ENCODE results near the gene TTC3.

The TTC3 gene

DNA sequence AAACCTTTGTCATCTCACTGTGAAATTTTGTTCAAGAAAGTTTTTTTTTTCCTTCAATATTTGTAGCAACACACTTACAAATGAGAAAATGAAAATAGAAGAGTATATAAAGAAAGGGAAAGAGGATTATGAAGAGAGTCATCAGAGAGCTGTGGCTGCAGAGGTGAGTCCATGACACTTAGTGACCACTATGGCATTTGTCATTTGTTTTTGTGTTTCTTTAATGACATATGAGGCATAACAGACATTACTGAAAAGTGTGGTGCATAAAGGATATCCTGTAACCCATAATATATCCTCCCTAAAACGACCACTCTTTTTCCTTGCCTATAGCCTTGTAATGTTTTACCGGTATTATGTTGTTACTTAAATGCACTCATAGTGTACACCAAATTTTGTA is 113.9 kb downstream of the TTC3 start:
- Mint-ChIP-seq H3K9me3 (no peaks in the 10 kb centered on the region), H3K36me3 (ENCODE audit: low read depth) (peaks cover 79% of the 10 kb centered on the region), H3K27ac (no peak overlapping the region), H3K27me3 (ENCODE audit: low read depth) (no peaks in the 10 kb centered on the region), H3K4me3 (no peak overlapping the region), H3K4me1 (no peaks in the 10 kb centered on the region)
- TF ChIP-seq, protein P1, sequence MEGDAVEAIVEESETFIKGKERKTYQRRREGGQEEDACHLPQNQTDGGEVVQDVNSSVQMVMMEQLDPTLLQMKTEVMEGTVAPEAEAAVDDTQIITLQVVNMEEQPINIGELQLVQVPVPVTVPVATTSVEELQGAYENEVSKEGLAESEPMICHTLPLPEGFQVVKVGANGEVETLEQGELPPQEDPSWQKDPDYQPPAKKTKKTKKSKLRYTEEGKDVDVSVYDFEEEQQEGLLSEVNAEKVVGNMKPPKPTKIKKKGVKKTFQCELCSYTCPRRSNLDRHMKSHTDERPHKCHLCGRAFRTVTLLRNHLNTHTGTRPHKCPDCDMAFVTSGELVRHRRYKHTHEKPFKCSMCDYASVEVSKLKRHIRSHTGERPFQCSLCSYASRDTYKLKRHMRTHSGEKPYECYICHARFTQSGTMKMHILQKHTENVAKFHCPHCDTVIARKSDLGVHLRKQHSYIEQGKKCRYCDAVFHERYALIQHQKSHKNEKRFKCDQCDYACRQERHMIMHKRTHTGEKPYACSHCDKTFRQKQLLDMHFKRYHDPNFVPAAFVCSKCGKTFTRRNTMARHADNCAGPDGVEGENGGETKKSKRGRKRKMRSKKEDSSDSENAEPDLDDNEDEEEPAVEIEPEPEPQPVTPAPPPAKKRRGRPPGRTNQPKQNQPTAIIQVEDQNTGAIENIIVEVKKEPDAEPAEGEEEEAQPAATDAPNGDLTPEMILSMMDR (IDR thresholded peaks at IDR 0.05; ENCODE audit: unreplicated experiment in 3 of 3) = no peak

DNA sequence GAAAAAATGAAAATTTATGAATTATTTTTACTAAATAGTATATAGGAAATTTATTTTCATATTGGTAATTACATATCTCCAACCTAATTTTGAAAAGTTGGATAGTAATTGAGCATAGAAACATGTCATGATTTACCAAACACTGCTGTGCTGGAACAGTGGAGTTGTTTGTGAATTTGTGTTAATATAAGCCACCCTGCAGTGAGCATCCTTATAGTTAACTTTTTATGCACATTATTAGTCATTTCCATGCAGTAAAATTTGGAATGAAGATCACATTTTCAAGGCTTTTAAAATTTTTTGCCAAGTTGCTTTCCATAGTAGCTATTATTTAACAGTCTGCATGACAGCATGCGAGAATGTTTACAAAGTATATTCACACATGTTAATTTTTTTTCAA is 115.8 kb downstream of the TTC3 start:
- no peaks in the 10 kb centered on the region for H3K27me3 Mint-ChIP-seq (ENCODE audit: low read depth)
- no peaks in the 10 kb centered on the region for H3K9me3 Mint-ChIP-seq
- no peaks in the 10 kb centered on the region for H3K4me1 Mint-ChIP-seq
- H3K36me3 Mint-ChIP-seq (ENCODE audit: low read depth) = peaks cover 80% of the 10 kb centered on the region
- H3K4me3 Mint-ChIP-seq = no peak overlapping the region
- TF ChIP-seq, protein P1 (IDR thresholded peaks at IDR 0.05; ENCODE audit: unreplicated experiment in 3 of 3) = no peak
- no peak overlapping the region for H3K27ac Mint-ChIP-seq

DNA sequence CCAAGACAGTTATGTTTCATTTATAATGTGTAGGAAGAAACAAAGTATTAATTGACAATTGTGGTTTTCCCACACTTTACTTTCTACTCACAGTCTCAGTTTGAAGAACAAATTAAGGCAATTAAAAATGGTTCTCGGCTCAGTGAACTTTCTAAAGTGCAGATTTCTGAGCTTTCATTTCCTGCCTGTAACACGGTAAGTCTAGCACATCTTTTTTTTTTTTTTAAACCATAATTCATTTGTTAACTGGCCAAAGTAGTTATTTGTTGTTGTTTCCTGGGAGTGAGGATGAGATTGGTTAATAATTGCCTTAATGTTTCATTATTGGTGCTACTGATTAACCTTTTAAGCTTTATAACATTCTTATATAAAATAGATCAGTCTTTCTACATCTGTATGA is 119.0 kb downstream of the TTC3 start:
- H3K36me3 Mint-ChIP-seq (ENCODE audit: low read depth) = peaks cover 79% of the 10 kb centered on the region
- TF ChIP-seq, protein P1 (IDR thresholded peaks at IDR 0.05; ENCODE audit: unreplicated experiment in 3 of 3) = no peak

DNA sequence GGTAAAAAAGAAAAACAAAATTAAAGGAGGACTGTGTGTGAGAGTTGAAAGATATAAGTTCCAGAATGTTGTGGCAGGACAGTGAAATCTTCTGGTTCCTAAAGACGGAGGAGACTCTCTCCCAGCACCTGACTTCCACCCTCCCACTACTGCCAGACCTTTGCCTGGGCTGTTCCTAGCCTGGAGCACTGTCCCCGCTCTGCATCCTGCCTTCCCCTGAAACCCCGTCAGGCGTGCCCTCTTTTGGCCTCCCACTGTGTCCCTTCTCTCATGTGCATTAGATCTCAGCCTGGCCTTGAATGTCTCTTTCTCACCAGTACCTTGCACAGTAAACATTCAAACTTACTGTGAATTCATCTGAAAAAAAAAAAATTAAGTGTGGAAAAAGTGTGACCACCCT is 120.0 kb downstream of the TTC3 start:
- no peaks in the 10 kb centered on the region for H3K27me3 Mint-ChIP-seq (ENCODE audit: low read depth)
- TF ChIP-seq, protein P1 (IDR thresholded peaks at IDR 0.05; ENCODE audit: unreplicated experiment in 3 of 3) = no peak
- no peaks in the 10 kb centered on the region for H3K9me3 Mint-ChIP-seq
- peaks cover 82% of the 10 kb centered on the region for H3K36me3 Mint-ChIP-seq (ENCODE audit: low read depth)
- no peaks in the 10 kb centered on the region for H3K4me1 Mint-ChIP-seq
- peak overlapping the region in 2 of 3 experiments; percentile 6 to 42 for H3K27ac Mint-ChIP-seq
- no peak overlapping the region for H3K4me3 Mint-ChIP-seq

More for the DNA sequence above, 119.0 kb downstream of the TTC3 start:
- Mint-ChIP-seq H3K4me3 (no peak overlapping the region), H3K9me3 (no peaks in the 10 kb centered on the region), H3K4me1 (no peaks in the 10 kb centered on the region), H3K27me3 (ENCODE audit: low read depth) (no peaks in the 10 kb centered on the region), H3K27ac (no peak overlapping the region)

DNA sequence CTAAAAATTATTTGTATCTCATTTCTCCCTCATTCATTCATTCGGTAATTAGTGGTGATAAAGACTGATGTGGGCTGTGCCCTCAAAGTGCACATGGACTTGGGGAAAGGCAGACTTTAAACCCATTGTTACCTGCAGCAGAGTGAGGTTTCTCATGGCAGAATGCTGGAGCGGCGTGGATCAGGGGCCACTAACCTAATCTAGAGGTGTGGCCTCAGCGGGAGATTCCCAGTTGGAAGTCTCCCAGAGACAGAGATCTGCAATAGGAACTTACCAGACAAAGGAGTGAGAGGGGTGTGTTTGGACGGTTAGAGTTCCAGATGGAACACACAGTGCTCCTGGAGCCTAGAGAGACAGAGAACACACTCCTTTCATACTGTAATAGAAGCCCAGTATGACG is 120.6 kb downstream of the TTC3 start:
- H3K4me3 Mint-ChIP-seq = no peak overlapping the region
- TF ChIP-seq, protein P1 (IDR thresholded peaks at IDR 0.05; ENCODE audit: unreplicated experiment in 3 of 3) = no peak
- H3K27me3 Mint-ChIP-seq (ENCODE audit: low read depth) = no peaks in the 10 kb centered on the region
- H3K36me3 Mint-ChIP-seq (ENCODE audit: low read depth) = peaks cover 83% of the 10 kb centered on the region
- no peaks in the 10 kb centered on the region for H3K4me1 Mint-ChIP-seq
- H3K27ac Mint-ChIP-seq = peak overlapping the region in 1 of 3 experiments; percentile 6
- H3K9me3 Mint-ChIP-seq = no peaks in the 10 kb centered on the region

DNA sequence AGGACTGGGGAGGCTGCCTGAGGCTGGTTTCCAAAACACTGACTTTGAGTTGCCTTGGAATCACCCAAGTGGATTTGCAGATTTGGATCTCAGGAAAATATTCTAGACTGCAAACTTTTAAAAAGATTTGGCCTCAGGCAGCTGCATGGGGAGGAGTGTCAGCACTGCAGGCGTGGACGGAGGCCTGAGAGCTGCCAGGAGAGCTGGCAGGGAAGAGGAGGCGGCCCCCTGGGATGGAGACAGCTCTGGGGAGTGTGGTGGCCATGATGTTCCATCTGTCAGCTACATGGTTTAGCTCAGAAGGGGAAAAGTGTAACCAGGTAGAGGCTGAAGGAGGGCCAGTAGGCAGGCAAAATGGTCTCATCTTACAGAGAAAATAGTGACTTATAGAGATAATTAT is 122.0 kb downstream of the TTC3 start:
- Mint-ChIP-seq H3K4me3 (no peak overlapping the region), H3K27ac (no peak overlapping the region), H3K36me3 (ENCODE audit: low read depth) (peaks cover 83% of the 10 kb centered on the region), H3K4me1 (no peaks in the 10 kb centered on the region), H3K27me3 (ENCODE audit: low read depth) (no peaks in the 10 kb centered on the region), H3K9me3 (no peaks in the 10 kb centered on the region)
- TF ChIP-seq, protein P1 (IDR thresholded peaks at IDR 0.05; ENCODE audit: unreplicated experiment in 3 of 3) = no peak

Measured in nephron (organoid).